ENCODE data around the gene DNM3. TPM values are rescaled to one million over a fixed set of nuclear protein-coding genes. Genes with fewer than 3 reads are reported as not detected.
A peak's percentile ranks its signal among the peaks of the same experiment; 100 is the strongest.

The DNM3 gene
- total RNA-seq, 1 donor from 2014 or later: 2.1 TPM

- Mint-ChIP-seq H3K36me3 (ENCODE audit: low read depth) (no peaks in the 10 kb centered on the region), H3K9me3 (peaks cover 2% of the 10 kb centered on the region), H3K4me1 (peaks cover 31% of the 10 kb centered on the region), H3K4me3 (no peak overlapping the region), H3K27me3 (no peaks in the 10 kb centered on the region), H3K27ac (peak overlapping the region; percentile 56)
- no peak for DNase-seq
- ChIA-PET CTCF (interaction anchor here (0.6 to 2.2 kb wide), 3 partner anchors 33 to 243 kb away, joined by 3 to 6 read pairs (median 6); no protein-coding TSS in a partner anchor), POLR2A (no interaction called here)
- intact Hi-C loops (cut with micrococcal nuclease): loop anchor here (1.0 kb wide), 1 partner anchor 11 kb away; no protein-coding TSS in a partner anchor
- TF ChIP-seq CTCF (IDR thresholded peaks at IDR 0.05): no peak
- ATAC-seq (ENCODE audit: low read depth): no peak
Measured at GRCh38 chr1:172155766-172156165, 314.5 kb downstream of the DNM3 start.

- Mint-ChIP-seq H3K4me1 (peaks cover 6% of the 10 kb centered on the region), H3K27ac (no peak overlapping the region), H3K27me3 (no peaks in the 10 kb centered on the region), H3K4me3 (no peak overlapping the region), H3K36me3 (ENCODE audit: low read depth) (no peaks in the 10 kb centered on the region), H3K9me3 (no peaks in the 10 kb centered on the region)
- DNase-seq (no peak), ATAC-seq (ENCODE audit: low read depth) (no peak)
- POLR2A ChIA-PET: no interaction called here
- CTCF ChIA-PET: no interaction called here
- no peak for TF ChIP-seq CTCF (IDR thresholded peaks at IDR 0.05)
- intact Hi-C loops (cut with micrococcal nuclease): no loop called here
Measured at GRCh38 chr1:172162236-172162635, 320.9 kb downstream of the DNM3 start.

GRCh38 chr1:172163498-172164215 lies 322.4 kb downstream of the DNM3 start:
- intact Hi-C loops (cut with micrococcal nuclease): no loop called here
- CTCF ChIA-PET: interaction anchor here (1.0 kb wide), 1 partner anchor 73 kb away, joined by 3 read pairs; no protein-coding TSS in a partner anchor
- POLR2A ChIA-PET: interaction anchor here (0.7 kb wide), 1 partner anchor 96 kb away, joined by 3 read pairs; no protein-coding TSS in a partner anchor
- no peak for DNase-seq
- no peak for TF ChIP-seq CTCF (IDR thresholded peaks at IDR 0.05)
- peaks cover 6% of the 10 kb centered on the region for H3K4me1 Mint-ChIP-seq
- no peak overlapping the region for H3K4me3 Mint-ChIP-seq
- no peaks in the 10 kb centered on the region for H3K36me3 Mint-ChIP-seq (ENCODE audit: low read depth)
- H3K27me3 Mint-ChIP-seq: no peaks in the 10 kb centered on the region
- ATAC-seq (ENCODE audit: low read depth): no peak
- no peak overlapping the region for H3K27ac Mint-ChIP-seq
- H3K9me3 Mint-ChIP-seq: no peaks in the 10 kb centered on the region

- no peaks in the 10 kb centered on the region for H3K27me3 Mint-ChIP-seq
- TF ChIP-seq CTCF (IDR thresholded peaks at IDR 0.05): no peak
- H3K9me3 Mint-ChIP-seq: no peaks in the 10 kb centered on the region
- CTCF ChIA-PET: no interaction called here
- no peak for ATAC-seq (ENCODE audit: low read depth)
- DNase-seq: no peak
- H3K4me3 Mint-ChIP-seq: no peak overlapping the region
- H3K36me3 Mint-ChIP-seq (ENCODE audit: low read depth): no peaks in the 10 kb centered on the region
- POLR2A ChIA-PET: interaction anchor here (0.6 kb wide), 1 partner anchor 215 kb away, joined by 3 read pairs; no protein-coding TSS in a partner anchor
- no peak overlapping the region for H3K27ac Mint-ChIP-seq
- intact Hi-C loops (cut with micrococcal nuclease): no loop called here
- peaks cover 6% of the 10 kb centered on the region for H3K4me1 Mint-ChIP-seq
Measured at GRCh38 chr1:172165403-172165802, 324.1 kb downstream of the DNM3 start.

- DNase-seq (no peak), ATAC-seq (ENCODE audit: low read depth) (no peak)
- Mint-ChIP-seq H3K36me3 (ENCODE audit: low read depth) (no peaks in the 10 kb centered on the region), H3K9me3 (no peaks in the 10 kb centered on the region), H3K4me3 (no peak overlapping the region), H3K27me3 (no peaks in the 10 kb centered on the region), H3K27ac (no peak overlapping the region), H3K4me1 (peaks cover 6% of the 10 kb centered on the region)
- ChIA-PET POLR2A (interaction anchor here (0.8 kb wide), 1 partner anchor 17 kb away, joined by 3 read pairs; no protein-coding TSS in a partner anchor), CTCF (no interaction called here)
- intact Hi-C loops (cut with micrococcal nuclease): no loop called here
- no peak for TF ChIP-seq CTCF (IDR thresholded peaks at IDR 0.05)
Measured at GRCh38 chr1:172167796-172168596, 326.7 kb downstream of the DNM3 start.
